ENCODE data around the gene RNF208. TPM values are rescaled to one million over a fixed set of nuclear protein-coding genes. Genes with fewer than 3 reads are reported as not detected.

The RNF208 gene
- total RNA-seq, 1 donor from 2014 or later, result 0.77 TPM

DNA sequence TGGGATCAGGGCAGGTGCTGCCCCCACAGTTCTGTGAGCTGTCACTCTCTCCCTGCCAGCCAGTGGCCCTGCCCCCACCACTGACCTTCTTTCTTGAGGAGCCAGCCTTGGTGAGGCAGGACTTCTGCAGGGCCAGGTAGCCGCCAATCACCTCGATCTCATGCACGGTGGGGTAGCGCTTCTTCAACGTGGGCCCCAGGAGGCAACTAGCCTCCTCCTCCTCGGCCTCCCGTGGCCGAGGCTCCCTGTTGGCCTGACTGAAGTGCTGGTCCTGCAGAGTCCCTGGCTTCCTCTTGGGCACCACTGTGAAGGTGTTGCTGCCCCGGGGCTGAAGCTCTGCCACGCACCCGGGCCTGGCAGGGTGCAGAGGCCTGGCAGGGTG is 23.1 kb downstream of the RNF208 start:
- H3K9me3 ChIP-seq (ENCODE audit: low read depth), result no peaks in the 10 kb centered on the region
- H4K20me1 ChIP-seq (ENCODE audit: low read depth), result peaks cover 71% of the 10 kb centered on the region
- H3K4me1 ChIP-seq, result peaks cover 12% of the 10 kb centered on the region
- peaks cover 7% of the 10 kb centered on the region for H3K27me3 ChIP-seq
- peaks cover 8% of the 10 kb centered on the region for H3K27me3 Mint-ChIP-seq (ENCODE audit: insufficient read depth, low read depth)
- peaks cover 24% of the 10 kb centered on the region for H3F3A ChIP-seq (ENCODE audit: low read depth)
- no peak overlapping the region for H3K4me3 ChIP-seq
- H3K4me3 Mint-ChIP-seq, result peak overlapping the region; percentile 63
- no peaks in the 10 kb centered on the region for H3K9me3 Mint-ChIP-seq
- H3K4me2 ChIP-seq, result no peak overlapping the region
- no peak overlapping the region for H3K27ac Mint-ChIP-seq
- H2AFZ ChIP-seq (replicated peaks), result no peak overlapping the region
- peaks cover 4% of the 10 kb centered on the region for H3K36me3 Mint-ChIP-seq
- DNase-seq (ENCODE audit: low spot score), result no peak
- H3K9ac ChIP-seq, result no peak overlapping the region
- no peaks in the 10 kb centered on the region for H3K36me3 ChIP-seq
- no peak for TF ChIP-seq EZH2 (IDR thresholded peaks at IDR 0.05)
- TF ChIP-seq, protein P1, sequence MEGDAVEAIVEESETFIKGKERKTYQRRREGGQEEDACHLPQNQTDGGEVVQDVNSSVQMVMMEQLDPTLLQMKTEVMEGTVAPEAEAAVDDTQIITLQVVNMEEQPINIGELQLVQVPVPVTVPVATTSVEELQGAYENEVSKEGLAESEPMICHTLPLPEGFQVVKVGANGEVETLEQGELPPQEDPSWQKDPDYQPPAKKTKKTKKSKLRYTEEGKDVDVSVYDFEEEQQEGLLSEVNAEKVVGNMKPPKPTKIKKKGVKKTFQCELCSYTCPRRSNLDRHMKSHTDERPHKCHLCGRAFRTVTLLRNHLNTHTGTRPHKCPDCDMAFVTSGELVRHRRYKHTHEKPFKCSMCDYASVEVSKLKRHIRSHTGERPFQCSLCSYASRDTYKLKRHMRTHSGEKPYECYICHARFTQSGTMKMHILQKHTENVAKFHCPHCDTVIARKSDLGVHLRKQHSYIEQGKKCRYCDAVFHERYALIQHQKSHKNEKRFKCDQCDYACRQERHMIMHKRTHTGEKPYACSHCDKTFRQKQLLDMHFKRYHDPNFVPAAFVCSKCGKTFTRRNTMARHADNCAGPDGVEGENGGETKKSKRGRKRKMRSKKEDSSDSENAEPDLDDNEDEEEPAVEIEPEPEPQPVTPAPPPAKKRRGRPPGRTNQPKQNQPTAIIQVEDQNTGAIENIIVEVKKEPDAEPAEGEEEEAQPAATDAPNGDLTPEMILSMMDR (IDR thresholded peaks at IDR 0.05), result no peak
- TF ChIP-seq EZH2phosphoT487 (IDR thresholded peaks at IDR 0.05), result no peak
- no peak overlapping the region for H3K27ac ChIP-seq
- H3K4me1 Mint-ChIP-seq, result peaks cover 18% of the 10 kb centered on the region
- peaks cover 44% of the 10 kb centered on the region for H3K79me2 ChIP-seq (ENCODE audit: low read depth)

DNA sequence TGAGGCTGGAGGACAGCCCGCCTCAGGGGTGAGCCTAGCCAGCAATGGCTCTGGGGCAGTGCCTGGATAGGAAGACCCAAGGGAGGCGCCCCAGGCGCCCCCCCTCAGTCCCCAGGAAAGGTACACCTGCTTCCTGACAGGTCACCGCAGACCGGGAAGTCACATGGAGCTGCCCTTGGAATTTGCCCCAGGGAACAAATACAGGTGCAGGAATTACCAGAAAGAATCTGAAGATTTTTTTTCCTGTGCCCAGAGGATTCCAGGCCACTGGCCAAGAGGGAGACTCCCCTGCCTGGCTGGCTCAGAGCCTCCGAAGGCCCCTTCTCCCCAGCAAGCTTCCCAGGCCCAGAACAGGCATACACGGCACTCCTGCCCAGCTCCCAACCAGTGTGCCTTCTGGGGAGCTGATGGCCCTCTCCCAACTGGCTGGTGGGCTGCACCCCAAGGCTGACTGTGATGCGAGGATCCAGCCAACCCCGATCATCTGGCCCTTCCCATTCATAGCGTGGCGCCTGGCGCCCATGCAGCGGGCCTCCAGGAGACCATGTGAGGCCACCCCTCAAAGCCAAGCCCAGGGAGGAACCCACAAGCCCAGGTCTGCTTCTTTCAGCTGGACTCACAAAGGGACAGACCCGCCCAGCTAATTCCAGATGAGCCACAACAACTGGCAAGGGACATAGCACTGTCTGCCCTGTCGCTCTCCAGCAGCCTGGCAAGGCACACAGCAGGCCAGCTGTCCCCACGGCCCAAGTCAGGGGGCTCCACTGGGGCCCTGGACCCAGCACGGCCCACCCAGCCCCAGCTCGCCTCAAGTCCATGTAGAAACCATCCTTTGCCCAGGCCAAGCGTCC is 23.8 kb downstream of the RNF208 start:
- no peak overlapping the region for H3K27ac ChIP-seq
- H3F3A ChIP-seq (ENCODE audit: low read depth), result peaks cover 17% of the 10 kb centered on the region
- Mint-ChIP-seq H3K36me3 (peaks cover 4% of the 10 kb centered on the region), H3K27me3 (ENCODE audit: insufficient read depth, low read depth) (peaks cover 10% of the 10 kb centered on the region), H3K9me3 (no peaks in the 10 kb centered on the region), H3K4me1 (peaks cover 20% of the 10 kb centered on the region), H3K27ac (no peak overlapping the region), H3K4me3 (peak overlapping the region; percentile 63)
- H3K4me3 ChIP-seq, result no peak overlapping the region
- peaks cover 38% of the 10 kb centered on the region for H3K79me2 ChIP-seq (ENCODE audit: low read depth)
- H3K4me1 ChIP-seq, result peaks cover 12% of the 10 kb centered on the region
- H3K9me3 ChIP-seq (ENCODE audit: low read depth), result no peaks in the 10 kb centered on the region
- DNase-seq (ENCODE audit: low spot score), result no peak
- peaks cover 71% of the 10 kb centered on the region for H4K20me1 ChIP-seq (ENCODE audit: low read depth)
- TF ChIP-seq EZH2 (IDR thresholded peaks at IDR 0.05), result no peak
- H3K27me3 ChIP-seq, result peaks cover 7% of the 10 kb centered on the region
- no peak overlapping the region for H3K4me2 ChIP-seq
- no peak overlapping the region for H3K9ac ChIP-seq
- H3K36me3 ChIP-seq, result no peaks in the 10 kb centered on the region
- no peak overlapping the region for H2AFZ ChIP-seq (replicated peaks)

DNA sequence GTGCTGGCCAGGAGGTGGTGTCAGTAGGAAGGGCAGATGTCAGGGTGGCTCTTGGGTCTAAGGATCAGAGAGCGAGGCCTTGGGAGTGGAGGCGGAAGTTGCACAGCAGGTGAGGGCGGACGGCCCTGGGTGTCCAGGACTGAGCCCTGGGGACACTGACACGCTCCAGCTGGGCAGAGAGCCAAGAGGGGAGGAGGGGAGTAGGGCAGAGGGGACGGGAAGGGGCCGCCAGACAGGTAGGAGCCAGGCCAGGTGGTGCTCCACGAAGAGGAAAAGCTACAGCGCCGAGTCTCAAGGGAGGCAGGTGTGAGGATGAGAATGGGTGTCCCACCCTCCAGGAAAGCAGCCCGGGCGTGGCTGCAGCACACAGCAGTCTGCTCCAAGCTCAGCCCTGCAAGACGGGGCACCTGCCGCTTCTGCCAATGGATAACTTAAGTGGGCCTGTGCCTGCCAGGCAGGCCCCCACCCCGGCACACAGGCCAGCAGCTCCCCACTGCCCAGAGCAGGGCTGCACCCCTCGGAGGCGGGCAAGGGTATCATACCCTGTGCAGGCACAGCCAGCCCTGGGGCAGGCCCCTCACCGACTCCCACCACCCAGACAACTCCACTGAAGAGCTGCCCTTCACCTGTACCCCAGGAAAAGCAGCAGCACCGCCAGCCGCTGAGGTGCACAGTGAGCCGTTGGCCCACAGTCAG is 26.4 kb downstream of the RNF208 start:
- Histone ChIP-seq H2AFZ (replicated peaks) (no peak overlapping the region), H3K9me3 (ENCODE audit: low read depth) (no peaks in the 10 kb centered on the region), H3K9ac (no peak overlapping the region), H4K20me1 (ENCODE audit: low read depth) (peaks cover 73% of the 10 kb centered on the region), H3K79me2 (ENCODE audit: low read depth) (peaks cover 24% of the 10 kb centered on the region), H3K4me2 (no peak overlapping the region), H3F3A (ENCODE audit: low read depth) (no peaks in the 10 kb centered on the region), H3K27me3 (peaks cover 7% of the 10 kb centered on the region), H3K4me1 (peaks cover 7% of the 10 kb centered on the region), H3K27ac (no peak overlapping the region), H3K36me3 (no peaks in the 10 kb centered on the region), H3K4me3 (no peak overlapping the region)
- Mint-ChIP-seq H3K27me3 (ENCODE audit: insufficient read depth, low read depth) (peaks cover 4% of the 10 kb centered on the region), H3K9me3 (no peaks in the 10 kb centered on the region), H3K36me3 (no peaks in the 10 kb centered on the region), H3K4me3 (no peak overlapping the region), H3K27ac (no peak overlapping the region), H3K4me1 (peaks cover 14% of the 10 kb centered on the region)
- no peak for DNase-seq (ENCODE audit: low spot score)
- TF ChIP-seq EZH2phosphoT487 (IDR thresholded peaks at IDR 0.05) (no peak), EZH2 (IDR thresholded peaks at IDR 0.05) (no peak)
- TF ChIP-seq, protein P1 (IDR thresholded peaks at IDR 0.05), result no peak
